LoVo (cell line): ENCODE measurements around the gene FRYL.
"Not testable (repeated sequence)": the region's sequence is repeated elsewhere in the genome, so short reads cannot be mapped to it uniquely, and the experiment has no call there.

Experiments
- DNase-seq: peaks from one replicate; pipeline ENCODE4 v3.0.0-alpha.2; 2016; ENCODE audit warnings: low spot score

FRYL gene

GRCh38 chr4:48489683-48490011, 290.4 kb downstream of the FRYL start:
- DNase-seq, result no peak

DNA sequence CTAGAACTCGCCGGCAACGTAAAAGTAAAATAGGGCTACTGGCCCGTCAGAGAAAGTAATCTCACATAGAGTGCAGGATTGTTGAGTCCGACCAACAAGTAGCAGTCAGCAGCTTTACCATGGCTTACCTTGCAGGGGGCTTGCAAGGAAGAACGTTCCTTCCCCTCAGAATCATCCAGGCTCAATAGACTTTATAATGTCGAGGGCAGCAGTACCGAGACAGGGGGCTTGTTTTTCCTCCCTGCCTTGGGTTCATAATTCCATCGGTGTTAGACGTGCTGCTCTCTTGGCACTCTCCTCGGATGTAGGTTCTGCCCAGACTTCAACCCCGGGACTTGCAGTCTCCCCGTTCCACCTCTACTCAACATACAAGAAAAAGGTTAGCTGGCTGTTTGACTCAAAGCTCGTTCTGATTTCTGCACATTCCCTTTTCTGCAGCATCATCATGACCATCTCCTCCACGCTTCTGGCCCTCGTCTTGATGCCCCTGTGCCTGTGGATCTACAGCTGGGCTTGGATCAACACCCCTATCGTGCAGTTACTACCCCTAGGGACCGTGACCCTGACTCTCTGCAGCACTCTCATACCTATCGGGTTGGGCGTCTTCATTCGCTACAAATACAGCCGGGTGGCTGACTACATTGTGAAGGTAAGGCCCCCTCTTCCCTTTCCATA, 295.4 kb downstream of the FRYL start:
- no peak for DNase-seq

DNA sequence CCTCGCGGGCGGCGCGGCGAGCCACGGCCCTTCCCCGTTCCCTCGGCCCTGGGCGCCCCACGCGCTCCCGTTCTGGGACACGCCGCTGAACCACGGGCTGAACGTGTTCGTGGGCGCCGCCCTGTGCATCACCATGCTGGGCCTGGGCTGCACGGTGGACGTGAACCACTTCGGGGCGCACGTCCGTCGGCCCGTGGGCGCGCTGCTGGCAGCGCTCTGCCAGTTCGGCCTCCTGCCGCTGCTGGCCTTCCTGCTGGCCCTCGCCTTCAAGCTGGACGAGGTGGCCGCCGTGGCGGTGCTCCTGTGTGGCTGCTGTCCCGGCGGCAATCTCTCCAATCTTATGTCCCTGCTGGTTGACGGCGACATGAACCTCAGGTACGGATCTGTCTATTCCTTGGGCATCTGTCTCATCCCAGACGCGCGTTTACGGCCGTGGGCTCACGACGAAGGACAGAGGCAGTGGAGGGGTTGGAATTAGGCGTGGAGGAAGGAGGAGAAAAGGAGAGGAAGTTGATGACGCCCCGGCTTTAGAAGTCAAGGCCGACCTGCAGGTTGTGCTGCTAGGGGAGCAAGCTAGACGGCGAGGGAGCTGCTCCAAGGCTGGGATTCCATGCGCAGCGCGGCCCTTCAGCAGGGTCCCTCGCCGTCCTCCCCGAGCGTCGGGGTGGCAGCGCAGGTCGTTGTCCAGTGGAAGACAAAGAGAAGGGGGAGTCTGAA, 296.1 kb downstream of the FRYL start:
- no peak for DNase-seq

- no peak for DNase-seq
Measured at GRCh38 chr4:48483006-48483776, 296.9 kb downstream of the FRYL start, which contains the start of gene SLC10A4. Gene SLC10A4 (plus strand): TSS chr4:48483343. CDS start chr4:48483562, 219 bp downstream.

DNA sequence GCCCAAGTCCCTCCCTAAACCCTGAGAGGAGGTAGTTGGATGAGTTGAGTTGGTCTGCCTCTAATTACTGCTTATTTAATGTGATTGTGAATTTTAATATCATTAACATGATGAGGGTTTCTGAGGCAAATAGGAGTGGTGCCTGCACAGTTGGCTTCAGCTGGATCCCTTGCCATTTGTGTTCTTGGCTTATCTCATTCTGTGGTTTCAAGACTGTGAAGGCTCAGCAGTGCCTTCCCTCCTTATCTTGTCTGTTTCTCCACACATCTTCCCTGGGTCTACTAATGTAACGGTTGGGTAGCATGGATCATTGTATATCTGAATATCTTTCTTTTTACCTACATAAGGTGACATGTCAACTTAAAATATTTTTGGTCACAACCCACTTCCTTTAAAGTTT, 298.5 kb downstream of the FRYL start:
- no peak for DNase-seq

- no peak for DNase-seq
Measured at GRCh38 chr4:48478273-48478672, 301.8 kb downstream of the FRYL start.

DNA sequence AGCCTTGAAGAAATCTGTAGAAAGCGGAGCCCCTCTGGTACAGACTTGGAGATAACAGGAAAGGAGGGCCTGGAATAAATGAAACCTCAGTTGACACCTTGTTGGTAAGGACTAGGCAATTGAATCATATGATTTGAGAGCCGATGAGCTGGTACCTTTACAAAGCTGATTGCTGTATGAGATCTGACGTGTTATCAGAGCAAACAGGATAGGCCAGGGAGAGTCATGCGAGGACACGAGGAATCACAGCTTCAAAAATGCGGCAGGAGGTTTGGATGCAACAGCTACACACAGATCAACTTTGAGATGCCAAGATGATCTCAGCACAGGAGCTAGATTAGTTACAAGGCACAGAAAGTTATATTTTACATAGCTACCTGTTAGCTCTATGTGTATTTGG, 304.3 kb downstream of the FRYL start:
- DNase-seq, result no peak

DNA sequence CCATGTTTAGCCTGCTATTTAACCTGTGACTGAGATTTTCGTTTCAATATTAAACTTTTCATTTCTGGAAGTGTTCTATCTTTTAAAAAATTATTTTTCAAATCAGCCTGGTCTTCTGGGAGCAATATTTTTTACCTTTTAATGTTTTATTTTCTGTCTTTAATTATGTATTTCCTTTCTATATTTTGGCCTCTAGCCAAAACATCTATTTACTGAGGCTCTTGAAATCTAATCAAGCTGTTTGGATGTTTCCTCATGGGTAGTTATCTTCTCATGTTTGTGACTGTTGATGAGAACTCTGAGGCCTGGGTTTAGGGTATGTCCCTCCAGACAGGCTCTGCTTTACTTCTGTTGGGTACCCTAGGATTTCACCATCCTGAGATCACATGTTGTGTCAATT, 307.3 kb downstream of the FRYL start:
- no peak for DNase-seq

GRCh38 chr4:48470570-48470969, 309.5 kb downstream of the FRYL start:
- no peak for DNase-seq

- no peak for DNase-seq
Measured at GRCh38 chr4:48470137-48470536, 309.9 kb downstream of the FRYL start.

DNA sequence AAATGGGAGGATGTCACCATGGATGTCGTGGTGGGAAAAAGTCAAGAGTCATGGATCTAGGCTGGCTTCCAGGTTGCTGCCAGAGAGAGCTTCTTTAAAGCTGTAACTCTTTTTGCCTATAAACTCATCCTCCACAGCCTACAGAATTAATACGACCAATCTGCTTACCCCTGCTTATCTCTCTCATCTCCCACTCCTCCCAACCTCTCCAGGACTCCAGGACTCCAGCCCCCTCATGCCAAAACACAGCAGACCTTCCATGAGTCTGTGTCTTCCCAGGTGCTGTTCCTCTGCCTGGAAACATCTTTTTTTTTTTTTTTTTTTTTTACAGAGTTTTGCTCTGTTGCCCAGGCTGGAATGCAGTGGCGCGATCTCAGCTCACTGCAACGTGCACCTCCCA, 312.2 kb downstream of the FRYL start:
- no peak for DNase-seq

DNA sequence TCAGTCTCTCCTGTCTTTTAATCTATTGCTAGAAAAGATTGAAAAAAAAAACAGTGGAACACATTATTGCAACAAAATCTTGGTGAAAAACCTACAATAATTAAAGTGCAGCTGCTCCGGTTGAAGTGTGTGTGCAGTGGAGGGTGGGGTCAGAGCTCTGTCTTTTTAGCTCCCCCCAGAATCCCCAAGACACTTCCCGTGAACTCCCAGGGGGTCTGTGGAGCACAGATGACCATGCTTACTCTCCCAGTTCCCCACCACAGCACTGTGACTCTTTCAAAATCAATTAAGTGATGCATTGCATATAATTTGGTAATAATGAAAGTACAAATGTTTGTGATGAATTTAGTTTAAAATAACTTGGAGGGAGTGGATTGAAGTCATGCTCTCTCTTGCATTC, 312.6 kb downstream of the FRYL start:
- DNase-seq, result no peak

DNA sequence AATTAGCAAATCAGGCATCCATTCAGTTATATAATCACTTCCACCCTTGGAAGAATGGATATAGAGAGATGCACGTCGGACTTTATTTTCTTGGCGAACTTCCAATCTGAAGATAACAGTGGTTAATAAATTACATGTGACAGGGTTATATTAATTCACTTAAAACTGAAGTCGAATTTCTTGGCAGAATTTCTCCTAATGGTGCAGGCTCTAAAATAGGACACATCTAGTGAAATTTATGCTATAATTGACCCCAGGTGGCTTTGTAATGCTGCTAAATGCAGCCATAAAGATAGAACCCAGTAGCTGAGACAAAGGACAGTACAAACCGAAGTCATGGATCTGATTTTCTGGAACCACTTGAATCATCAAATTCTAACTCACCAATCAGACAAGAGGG, 317.7 kb downstream of the FRYL start:
- DNase-seq, result no peak

DNA sequence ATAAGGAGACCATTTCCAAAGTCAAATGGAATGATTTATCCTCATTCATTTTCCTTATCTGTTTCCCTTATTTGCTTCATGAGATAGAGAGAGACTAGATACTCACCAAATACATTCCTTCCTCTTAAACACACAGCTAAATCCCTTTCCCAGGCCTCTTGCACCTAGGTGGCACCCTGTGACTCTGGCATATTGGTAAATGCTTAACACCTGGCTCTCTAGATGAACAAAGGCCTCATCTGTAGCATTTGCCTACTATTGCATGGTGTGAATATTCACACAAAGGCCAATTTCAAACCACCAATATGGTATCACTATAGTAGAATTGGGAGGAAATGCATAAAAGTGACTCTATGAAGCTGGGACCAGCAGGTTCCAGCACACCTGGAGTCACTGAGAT, 319.1 kb downstream of the FRYL start:
- no peak for DNase-seq

GRCh38 chr4:48454591-48454990, 325.5 kb downstream of the FRYL start:
- no peak for DNase-seq

GRCh38 chr4:48451656-48452055, 328.4 kb downstream of the FRYL start:
- DNase-seq, result not testable (repeated sequence)

- DNase-seq, result no peak
Measured at GRCh38 chr4:48450740-48451139, 329.3 kb downstream of the FRYL start.

DNA sequence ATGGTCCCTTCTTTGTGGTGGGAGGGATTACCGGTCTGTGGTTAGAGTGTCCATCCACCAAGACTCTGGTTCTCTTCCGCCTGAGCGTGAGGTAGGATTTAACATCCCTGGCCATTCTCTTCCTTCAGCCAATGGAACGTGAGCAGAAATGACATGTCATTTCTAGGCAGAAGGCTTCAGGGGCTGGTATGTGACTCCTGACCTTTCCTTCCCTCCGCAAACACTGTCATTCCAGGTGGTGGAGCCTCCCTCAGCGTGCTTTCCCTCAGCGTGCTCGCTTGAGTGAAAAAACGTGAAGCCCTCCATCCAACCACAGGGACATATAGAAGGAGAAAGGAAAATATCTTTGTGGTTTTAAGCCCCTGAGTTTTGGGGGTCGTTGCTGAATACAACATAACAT, 330.9 kb downstream of the FRYL start:
- no peak for DNase-seq
